Ureter (tissue), 1 donor: Measurements from ENCODE around the gene DEFB124. TPM values are rescaled to one million over a fixed set of nuclear protein-coding genes. Genes with fewer than 3 reads are reported as not detected.
"Not testable (repeated sequence)": the region's sequence is repeated elsewhere in the genome, so short reads cannot be mapped to it uniquely, and the experiment has no call there.

ENCODE experiments used
- DNase-seq: peaks from one replicate; pipeline ENCODE4 v3.0.0-alpha.2; 2020; ENCODE audit warnings: low spot score
- total RNA-seq: library from RNA; stranded (reverse); gene quantifications from one replicate; pipeline ENCODE4 v1.2.4, GENCODE V29; 2023
- donor health status: DM: yes; HTN: yes; CAD: no.

Gene DEFB124, protein sequence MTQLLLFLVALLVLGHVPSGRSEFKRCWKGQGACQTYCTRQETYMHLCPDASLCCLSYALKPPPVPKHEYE
- total RNA-seq: 3.3 TPM

DNA sequence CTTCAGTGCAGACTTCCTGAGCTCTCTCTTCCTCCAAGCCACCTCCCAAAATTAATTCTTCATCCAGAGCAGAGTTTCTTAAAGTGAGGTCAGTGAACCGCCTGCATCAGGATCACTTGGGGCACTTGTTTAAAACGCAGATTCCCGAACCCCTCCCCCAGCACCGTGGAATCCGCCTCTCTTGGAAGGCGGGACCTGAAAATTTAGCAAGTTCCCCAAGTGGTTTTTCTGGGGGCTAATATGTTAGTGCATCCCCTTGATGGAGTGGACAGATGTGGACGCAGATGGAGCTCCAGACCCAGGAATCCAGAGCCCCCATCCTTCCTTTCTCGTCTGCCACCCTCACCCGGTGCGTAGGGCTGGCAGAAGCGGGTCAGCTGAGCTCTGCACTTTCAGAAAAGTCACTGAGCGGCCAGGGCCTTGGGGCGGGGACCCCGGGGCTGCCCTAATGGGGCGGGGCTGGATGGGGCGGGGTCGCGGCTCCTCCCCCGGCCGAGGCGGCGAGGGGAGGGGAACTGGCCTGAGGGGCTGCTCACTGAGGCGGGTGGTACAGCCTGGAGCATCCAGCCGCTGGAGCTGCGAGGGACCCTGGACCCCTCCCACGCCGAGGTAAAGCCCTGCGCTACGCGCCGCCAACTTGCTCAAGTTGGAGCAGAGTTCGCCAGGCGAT lies at the start of gene DEFB124, which contains the start of gene REM1:
TSS of gene DEFB124 (minus strand) at position 370 of the 670 bp plus-strand sequence. CDS start 2,114 bp downstream, outside the sequence.
TSS of gene REM1 (plus strand) at position 531 of the 670 bp plus-strand sequence. CDS start 1,158 bp downstream, outside the sequence.
- DNase-seq: peak; percentile 59

DNA sequence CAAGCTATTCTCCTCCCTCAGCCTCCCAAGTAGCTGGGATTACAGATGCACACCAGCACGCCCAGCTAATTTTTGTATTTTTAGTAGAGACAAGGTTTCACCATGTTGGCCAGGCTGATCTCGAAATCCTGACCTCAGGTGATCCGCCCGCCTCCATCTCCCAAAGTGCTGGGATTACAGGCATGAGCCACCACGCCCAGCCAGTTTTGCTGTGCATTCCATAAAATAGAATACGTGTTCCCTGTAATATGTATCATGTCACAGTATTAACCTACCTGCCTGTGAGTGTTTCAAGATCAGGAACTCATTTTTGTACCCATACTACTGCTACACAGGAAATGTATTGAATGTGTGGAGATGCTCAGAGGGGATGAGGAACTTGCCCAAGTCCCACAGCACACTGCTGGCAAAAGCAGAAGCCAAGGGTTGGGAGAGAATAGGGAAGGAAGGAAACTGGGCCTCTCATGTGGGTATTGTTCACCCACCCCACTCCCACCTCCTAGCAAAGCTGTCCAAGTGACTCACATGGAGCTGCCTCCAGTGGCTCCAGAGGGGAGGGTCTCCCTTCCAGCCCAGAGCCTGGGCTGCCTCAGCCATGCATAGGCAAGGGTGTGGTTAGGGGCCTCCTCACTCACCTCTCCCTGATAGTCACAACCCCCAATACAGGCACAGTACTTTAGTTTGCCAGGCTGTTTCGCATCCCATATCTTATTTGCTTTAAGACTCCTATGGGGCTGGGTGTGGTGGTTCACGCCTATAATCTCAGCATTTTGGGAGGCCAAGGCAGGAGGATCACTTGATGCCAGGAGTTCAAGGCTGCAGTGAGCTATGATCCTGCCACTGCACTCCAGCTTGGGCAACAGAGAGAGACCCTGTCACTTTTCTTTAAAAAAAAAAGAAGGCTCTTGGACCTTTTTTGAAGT lies 48.7 kb upstream of the DEFB124 start:
- DNase-seq: no peak

DNA sequence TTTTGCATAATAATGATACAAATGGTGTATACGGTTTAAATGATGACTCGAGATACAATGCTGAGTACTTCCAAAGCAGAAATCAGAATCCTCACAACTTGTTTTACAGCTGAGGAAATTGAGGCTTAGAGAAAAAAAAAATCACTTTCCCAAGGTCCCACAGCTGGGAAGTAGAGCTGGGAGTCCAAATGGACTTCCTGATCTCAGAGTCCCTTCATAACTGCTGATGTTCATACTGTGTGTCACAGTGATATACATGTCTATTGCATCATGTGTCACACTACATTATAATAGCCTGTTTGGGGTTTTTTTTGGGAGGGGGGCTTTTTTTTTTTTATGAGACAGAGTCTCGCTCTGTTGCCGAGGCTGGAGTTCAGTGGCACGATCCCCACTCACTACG lies 47.8 kb upstream of the DEFB124 start:
- DNase-seq: no peak

GRCh38 chr20:31521267-31521666 lies 46.3 kb upstream of the DEFB124 start:
- DNase-seq: not testable (repeated sequence)

DNA sequence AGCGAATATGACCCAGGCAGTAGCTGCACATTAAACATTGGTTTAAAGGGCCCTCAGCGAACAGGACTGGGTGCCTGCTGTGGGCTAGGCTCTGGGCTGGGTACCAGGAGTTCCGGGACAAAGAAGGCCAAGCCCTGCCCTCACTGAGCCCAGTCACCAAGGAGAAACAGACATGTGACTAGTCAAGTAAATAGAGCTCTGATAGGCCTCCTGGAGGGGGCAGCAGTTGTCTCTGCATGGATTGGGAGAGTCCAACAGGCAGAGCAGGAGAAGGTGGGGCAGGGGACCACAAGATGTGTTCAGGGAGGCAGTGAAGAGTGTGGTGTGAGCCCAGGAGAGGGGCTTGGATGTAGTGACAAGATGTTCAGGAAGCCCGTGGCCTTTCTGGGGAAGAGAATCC lies 42.4 kb upstream of the DEFB124 start:
- DNase-seq: no peak

GRCh38 chr20:31516651-31517050 lies 41.7 kb upstream of the DEFB124 start:
- DNase-seq: no peak

DNA sequence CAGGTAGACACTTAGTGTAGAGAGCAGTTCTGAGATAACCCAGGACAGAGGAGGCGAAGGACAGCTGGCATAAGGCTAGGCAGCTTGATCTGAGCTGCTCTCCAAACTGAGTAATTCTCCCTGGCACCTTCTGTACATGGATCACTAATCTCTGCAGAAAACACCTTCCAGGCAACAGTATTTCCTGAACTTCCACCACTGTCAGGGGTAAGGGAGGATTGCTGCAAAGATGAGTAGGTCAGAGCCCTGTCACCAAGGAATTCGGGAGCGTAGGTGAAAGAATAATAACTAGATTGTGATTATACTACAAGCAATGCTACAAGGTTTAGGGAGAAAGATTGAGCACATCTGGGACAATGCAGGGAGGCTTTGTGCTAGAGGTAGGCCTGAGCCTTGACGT lies 41.2 kb upstream of the DEFB124 start:
- no peak for DNase-seq

GRCh38 chr20:31515775-31516107 lies 40.8 kb upstream of the DEFB124 start:
- DNase-seq: no peak

DNA sequence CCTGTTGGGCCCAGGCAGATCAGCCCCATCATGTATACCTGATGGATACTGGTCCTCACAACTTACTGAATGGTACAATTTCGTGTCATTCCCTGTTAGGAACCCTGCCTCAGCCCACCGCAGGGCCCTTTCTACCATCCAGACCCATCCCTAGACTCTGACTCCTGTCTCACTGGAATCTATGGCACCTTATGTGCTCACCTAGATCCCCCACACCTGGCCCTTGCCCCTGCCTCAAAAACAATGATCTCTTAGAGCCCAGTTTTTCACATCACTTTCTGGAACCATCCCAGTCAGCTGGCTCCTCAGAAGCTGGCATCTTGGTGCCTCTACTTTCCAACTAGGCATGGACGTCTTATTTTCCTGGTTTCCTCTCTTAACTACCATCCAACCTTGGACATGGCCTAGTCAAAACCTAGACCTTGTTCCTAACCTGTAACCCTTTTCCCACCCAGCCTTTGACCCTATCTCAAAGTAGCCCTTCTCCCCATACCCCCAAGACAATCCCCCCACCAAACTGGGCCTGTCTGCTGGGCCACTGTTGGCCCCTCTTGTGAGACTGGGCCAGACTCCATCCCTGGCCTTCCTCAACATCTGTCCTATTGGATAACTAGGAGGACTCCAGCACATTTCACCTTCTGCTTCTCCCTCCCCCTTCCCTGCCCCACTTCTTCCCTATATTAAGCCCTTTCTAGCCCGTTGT lies 40.3 kb upstream of the DEFB124 start:
- DNase-seq: no peak

- peak; percentile 93 for DNase-seq
Measured at GRCh38 chr20:31514154-31515071, 39.5 kb upstream of the DEFB124 start, which contains the start of gene HM13. Gene HM13, plus strand, starts transcription at chr20:31514442. Its CDS starts 110 bp downstream, at chr20:31514552.

GRCh38 chr20:31508517-31509244 lies 33.8 kb upstream of the DEFB124 start:
- no peak for DNase-seq

DNA sequence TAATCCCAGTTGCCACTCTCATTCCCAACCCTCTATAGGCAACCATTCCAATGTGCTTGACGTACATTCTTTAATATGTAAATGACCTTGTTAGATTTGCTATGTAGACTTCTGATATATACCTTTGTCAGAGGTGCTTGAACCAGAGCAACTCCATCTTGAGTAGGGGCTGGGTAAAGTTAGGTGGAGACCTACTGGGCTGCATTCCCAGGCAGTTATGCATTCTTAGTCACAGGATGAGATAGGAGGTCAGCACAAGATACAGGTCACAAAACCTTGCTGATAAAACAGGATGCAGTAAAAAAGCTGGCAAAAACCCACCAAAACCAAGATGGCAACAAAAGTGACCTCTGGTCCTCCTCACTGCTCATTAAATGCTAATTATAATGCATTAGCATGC lies 31.0 kb upstream of the DEFB124 start:
- DNase-seq: no peak

DNA sequence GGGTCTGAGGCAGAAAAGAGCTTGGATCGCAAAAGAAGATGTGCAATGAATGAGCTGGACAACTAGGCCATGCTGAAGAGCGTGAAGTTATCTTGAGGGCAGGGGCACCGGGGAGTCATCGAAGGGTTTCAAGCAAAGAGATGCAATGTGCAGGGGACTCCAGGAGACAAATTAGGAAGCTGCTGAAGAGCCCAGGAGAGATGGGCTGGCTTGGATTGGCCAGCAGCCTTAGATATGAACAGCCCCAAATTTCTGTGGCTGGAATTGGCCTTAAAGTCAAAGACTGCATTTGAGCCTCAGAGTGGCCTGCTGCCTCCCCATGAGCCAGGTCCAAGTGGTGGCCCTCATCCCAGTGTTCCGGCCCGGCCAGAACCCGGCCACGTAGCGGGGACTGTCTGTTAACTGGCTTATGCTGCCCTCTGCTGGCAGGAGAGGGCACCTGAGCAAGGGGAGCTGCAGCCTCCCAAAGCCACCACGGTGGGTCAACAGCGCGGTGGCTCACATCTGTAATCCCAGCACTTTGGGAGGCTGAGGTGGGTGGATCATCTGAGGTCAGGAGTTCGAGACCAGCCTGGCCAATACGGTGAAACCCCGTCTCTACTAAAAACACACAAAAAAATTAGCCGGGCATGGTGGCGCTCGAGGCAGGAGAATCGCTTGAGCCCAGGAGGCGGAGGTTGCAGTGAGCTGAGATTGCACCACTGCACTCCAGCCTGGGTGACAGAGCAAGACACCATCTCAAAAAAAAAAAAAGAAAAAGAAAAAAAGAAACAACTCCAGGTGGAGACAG lies 28.2 kb upstream of the DEFB124 start:
- peak; percentile 88 for DNase-seq

DNA sequence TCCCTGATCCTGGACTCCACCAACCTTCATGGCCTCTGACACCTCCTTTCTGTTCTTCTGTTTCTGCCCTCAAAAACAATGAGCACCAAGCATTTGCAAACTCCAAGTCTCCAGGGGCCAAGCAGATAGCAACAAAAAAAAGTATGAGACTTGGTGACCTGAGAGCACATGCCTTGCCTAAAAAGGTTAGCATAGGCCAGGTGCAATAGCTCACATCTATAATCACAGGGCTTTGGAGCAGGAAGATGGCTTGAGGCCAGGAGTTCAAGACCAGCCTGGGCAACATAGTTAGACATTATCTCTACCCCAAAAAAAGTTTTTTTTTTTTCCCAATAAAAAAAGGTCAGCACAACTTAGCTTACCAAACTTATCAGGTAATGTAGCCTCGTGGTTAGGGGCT lies 25.6 kb upstream of the DEFB124 start:
- DNase-seq: no peak

- no peak for DNase-seq
Measured at GRCh38 chr20:31497838-31498540, 23.1 kb upstream of the DEFB124 start.

GRCh38 chr20:31496761-31497295 lies 21.9 kb upstream of the DEFB124 start:
- peak; percentile 83 for DNase-seq

DNA sequence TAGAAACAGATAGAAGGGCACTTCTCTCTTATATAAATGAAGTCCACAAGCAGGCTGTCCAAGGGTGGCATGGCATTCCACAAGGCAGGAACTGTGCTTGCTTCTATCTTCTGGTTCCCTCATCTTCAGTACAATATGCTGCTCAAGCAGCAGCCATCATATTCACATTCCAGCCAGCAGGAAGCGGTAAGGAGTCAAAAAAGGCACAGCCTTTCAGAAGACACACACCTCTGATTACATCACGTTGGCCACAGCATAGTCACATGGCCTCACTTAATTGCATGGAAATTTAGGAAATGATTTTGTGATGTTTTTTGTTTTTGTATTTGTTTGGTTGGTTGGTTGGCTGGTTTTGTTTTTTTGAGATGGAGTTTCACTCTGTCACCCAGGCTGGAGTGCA lies 19.2 kb upstream of the DEFB124 start:
- no peak for DNase-seq

DNA sequence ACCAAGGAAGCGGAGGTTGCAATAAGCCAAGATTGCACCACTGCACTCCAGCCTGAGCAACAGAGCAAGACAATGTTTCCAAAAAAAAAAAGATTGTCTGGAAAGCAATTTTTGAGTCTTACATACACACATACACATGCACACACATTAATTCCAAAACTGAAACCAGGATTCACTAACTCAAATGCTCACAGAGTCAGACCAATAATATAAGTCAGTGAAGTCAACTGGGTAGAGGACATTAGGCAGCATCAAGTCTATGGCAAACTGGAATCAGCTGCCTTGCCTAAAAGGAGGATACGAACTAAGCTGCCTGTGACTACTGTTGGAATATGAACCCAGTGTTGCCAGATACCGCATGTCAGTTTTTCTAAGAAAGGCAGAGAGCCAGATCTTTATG lies 15.8 kb upstream of the DEFB124 start:
- DNase-seq: no peak

GRCh38 chr20:31489152-31489551 lies 14.2 kb upstream of the DEFB124 start:
- DNase-seq: no peak
